Liver (tissue), 9 donors: ENCODE measurements around the gene SPTLC1. TPM values are rescaled to one million over a fixed set of nuclear protein-coding genes. Genes with fewer than 3 reads are reported as not detected.
"Not testable (repeated sequence)": the region's sequence is repeated elsewhere in the genome, so short reads cannot be mapped to it uniquely, and the experiment has no call there.

ENCODE experiments used
- DNase-seq: peaks from one replicate; pipeline ENCODE4 v3.0.0-alpha.2; 2017; ENCODE audit warnings: low spot score
- H3K27ac ChIP-seq, 2 donors: one replicate each; pipeline ENCODE4 v1.7.0; 2013; ENCODE audit warnings: inconsistent platforms in 2 of 2, low read length in 2 of 2, control low read depth in 1 of 2, low read depth in 1 of 2, mild to moderate bottlenecking in 1 of 2
- H3K27me3 ChIP-seq, 4 donors: one replicate each; pipeline versions ENCODE4 v1.6.1 to v1.7.0; 2013; ENCODE audit warnings: low read length in 3 of 4, inconsistent platforms in 1 of 4, mild to moderate bottlenecking in 1 of 4, moderate library complexity in 1 of 4; ENCODE audit not compliant: control insufficient read depth in 4 of 4, insufficient read depth in 4 of 4
- H3K36me3 ChIP-seq, 4 donors: one replicate each; pipeline versions ENCODE4 v1.6.1 to v1.7.0; 2013; ENCODE audit warnings: low read length in 3 of 4, mild to moderate bottlenecking in 3 of 4, low read depth in 1 of 4, moderate library complexity in 1 of 4; ENCODE audit not compliant: control insufficient read depth in 4 of 4, insufficient read depth in 3 of 4
- H3K4me1 ChIP-seq, 4 donors: one replicate each; pipeline versions ENCODE4 v1.6.1 to v1.7.0; 2013; ENCODE audit warnings: low read length in 3 of 4, mild to moderate bottlenecking in 3 of 4, moderate library complexity in 1 of 4; ENCODE audit not compliant: control insufficient read depth in 4 of 4, insufficient read depth in 4 of 4
- H3K4me3 ChIP-seq, 3 donors: one replicate each; pipeline versions ENCODE4 v1.6.1 to v1.7.0; 2013; ENCODE audit warnings: low read length in 3 of 3, control low read depth in 1 of 3, low read depth in 1 of 3, mild to moderate bottlenecking in 1 of 3
- H3K9ac ChIP-seq, 2 donors: one replicate each; pipeline ENCODE4 v1.7.0; 2013; ENCODE audit warnings: low read length in 2 of 2, mild to moderate bottlenecking in 2 of 2, moderate library complexity in 2 of 2, control low read depth in 1 of 2, low read depth in 1 of 2
- H3K9me3 ChIP-seq, 4 donors: one replicate each; pipeline versions ENCODE4 v1.6.1 to v1.7.0; 2013; ENCODE audit warnings: low read length in 3 of 4; ENCODE audit not compliant: control insufficient read depth in 4 of 4
- ATF3 ChIP-seq: IDR thresholded peaks from 2 replicates; pipeline ENCODE4 v1.6.1; 2016; ENCODE audit warnings: antibody characterized with exemption
- CTCF ChIP-seq: fragments of 150-350 bp; IDR thresholded peaks from 2 replicates; pipeline ENCODE4 v1.5.1; 2017; ENCODE audit warnings: improper control_type of control experiment, low read depth, low read length; ENCODE audit not compliant: missing input control
- EGR1 ChIP-seq, 2 donors: IDR thresholded peaks; 2 replicates each; pipeline ENCODE4 v1.6.1; 2016 to 2018; ENCODE audit warnings: antibody characterized with exemption in 2 of 2, low read depth in 2 of 2
- FOXA1 ChIP-seq: IDR thresholded peaks from 2 replicates; pipeline ENCODE4 v1.6.1; 2016; ENCODE audit warnings: antibody characterized with exemption
- FOXA2 ChIP-seq: IDR thresholded peaks from 2 replicates; pipeline ENCODE4 v1.6.1; 2016; ENCODE audit warnings: antibody characterized with exemption
- GABPA ChIP-seq, 2 donors: IDR thresholded peaks in 1 of 2; conservative IDR thresholded peaks in 1 of 2; 2 replicates each; pipeline ENCODE4 v1.6.1; 2016; ENCODE audit warnings: antibody characterized with exemption in 2 of 2, mild to moderate bottlenecking in 1 of 2, moderate library complexity in 1 of 2
- HNF4A ChIP-seq, 2 donors: conservative IDR thresholded peaks; 2 replicates each; pipeline ENCODE4 v1.6.1; 2016; ENCODE audit warnings: antibody characterized with exemption in 2 of 2, mild to moderate bottlenecking in 2 of 2
- JUND ChIP-seq, 2 donors: IDR thresholded peaks; 2 replicates each; pipeline ENCODE4 v1.6.1; 2016; ENCODE audit warnings: antibody characterized with exemption in 2 of 2
- MAX ChIP-seq: IDR thresholded peaks from 2 replicates; pipeline ENCODE4 v1.6.1; 2016; ENCODE audit warnings: antibody characterized with exemption
- NR2F2 ChIP-seq: IDR thresholded peaks from 2 replicates; pipeline ENCODE4 v1.6.1; 2016; ENCODE audit warnings: antibody characterized with exemption
- RAD21 ChIP-seq, 2 donors: IDR thresholded peaks; 2 replicates each; pipeline ENCODE4 v1.6.1; 2016; ENCODE audit warnings: antibody characterized with exemption in 2 of 2, mild to moderate bottlenecking in 2 of 2
- REST ChIP-seq: IDR thresholded peaks from 2 replicates; pipeline ENCODE4 v1.6.1; 2016; ENCODE audit warnings: antibody characterized with exemption, mild to moderate bottlenecking
- RXRA ChIP-seq, 2 donors: IDR thresholded peaks; 2 replicates each; pipeline ENCODE4 v1.6.1; 2017 to 2018; ENCODE audit warnings: antibody characterized with exemption in 2 of 2, mild to moderate bottlenecking in 1 of 2
- SP1 ChIP-seq: IDR thresholded peaks from 2 replicates; pipeline ENCODE4 v1.6.1; 2018; ENCODE audit warnings: antibody characterized with exemption, mild to moderate bottlenecking
- TAF1 ChIP-seq: conservative IDR thresholded peaks from 2 replicates; pipeline ENCODE4 v1.6.1; 2016; ENCODE audit warnings: antibody characterized with exemption, mild to moderate bottlenecking
- YY1 ChIP-seq: IDR thresholded peaks from 2 replicates; pipeline ENCODE4 v1.6.1; 2016; ENCODE audit warnings: antibody characterized with exemption, mild to moderate bottlenecking
- ZBTB33 ChIP-seq: IDR thresholded peaks from 2 replicates; pipeline ENCODE4 v1.6.1; 2016; ENCODE audit warnings: antibody characterized with exemption
- WGBS: extraction: QIAGEN DNeasy Blood & Tissue Kit; methylation state at CpG from one replicate; pipeline ENCODE4 v1.1.7; 2013; 5-methylcytosine and 5-hydroxymethylcytosine counted together
- polyA plus RNA-seq, 2 donors: library from polyadenylated mRNA; stranded (reverse) in 1 of 2; unstranded in 1 of 2; fragments of 200-250 nt in 1 of 2; fragments of >200 nt in 1 of 2; fragmentation: Nextera tagmentation in 1 of 2; extraction: Ambion mirVana in 1 of 2; gene quantifications; one replicate each; pipeline versions ENCODE4 v1.2.1 to v1.2.3, GENCODE V29; 2013 to 2015
- total RNA-seq, 2 donors: library from RNA; depleted of rRNA; stranded (reverse); fragments of >200 nt; gene quantifications; one replicate each; pipeline ENCODE4 v1.2.3, GENCODE V29; 2014
- donor health status: healthy.
- donor health status: healthy.
- donor health status: healthy.
- donor health status: healthy.
- donor health status: healthy.

SPTLC1 gene
- total and polyA plus RNA-seq, 4 donors: 9.9 to 38.0 (median 19.8) TPM

- TF ChIP-seq JUND (IDR thresholded peaks at IDR 0.05): no peak
- no peak for TF ChIP-seq CTCF
- no peak for TF ChIP-seq REST
- no peak for TF ChIP-seq NR2F2
- TF ChIP-seq HNF4A (conservative IDR thresholded peaks at IDR 0.05): no peak
- no peak for TF ChIP-seq YY1
- no peak for TF ChIP-seq ZBTB33
- no peak for TF ChIP-seq FOXA2
- no peak for TF ChIP-seq FOXA1
- no peak for TF ChIP-seq GABPA (IDR thresholded peaks at IDR 0.05 in 1 of 2, conservative IDR thresholded peaks at IDR 0.05 in 1 of 2)
- no peak for TF ChIP-seq SP1
- TF ChIP-seq ATF3: no peak
- no peak for TF ChIP-seq MAX
- no peak for TF ChIP-seq RXRA (IDR thresholded peaks at IDR 0.05)
- no peak for TF ChIP-seq RAD21 (IDR thresholded peaks at IDR 0.05)
- no peak for TF ChIP-seq TAF1
- no peak for TF ChIP-seq EGR1 (IDR thresholded peaks at IDR 0.05; ENCODE audit: low read depth in 2 of 2)
- WGBS: 73% methylated on average over 15 of the region's 15 CpGs
- H3K9ac ChIP-seq: no peak overlapping the region
- H3K9me3 ChIP-seq: no peaks in the 10 kb centered on the region
- DNase-seq: no peak
- no peaks in the 10 kb centered on the region for H3K36me3 ChIP-seq
- H3K27me3 ChIP-seq: no peaks in the 10 kb centered on the region
- no peak overlapping the region for H3K27ac ChIP-seq
- H3K4me1 ChIP-seq: no peaks in the 10 kb centered on the region
- no peak overlapping the region for H3K4me3 ChIP-seq
Observed at GRCh38 chr9:92151691-92152393, 36.6 kb upstream of the SPTLC1 start.

- H3K27ac ChIP-seq, H3K4me1 ChIP-seq, H3K9me3 ChIP-seq, H3K4me3 ChIP-seq, H3K36me3 ChIP-seq, H3K27me3 ChIP-seq, H3K9ac ChIP-seq, DNase-seq: not testable (repeated sequence)
- WGBS: 75% methylated on average over 7 of the region's 7 CpGs
Observed at GRCh38 chr9:92150501-92151470, 35.6 kb upstream of the SPTLC1 start.
